Measurements from ENCODE around the gene MED27.

The MED27 gene

GRCh38 chr9:131980267-131981016, 99.2 kb downstream of the MED27 start:
- Mint-ChIP-seq H3K27ac (no peak overlapping the region), H3K4me1 (peaks cover 35% of the 10 kb centered on the region), H3K36me3 (ENCODE audit: low read depth) (no peaks in the 10 kb centered on the region), H3K9me3 (no peaks in the 10 kb centered on the region), H3K4me3 (no peak overlapping the region), H3K27me3 (ENCODE audit: low read depth, poor library complexity) (peaks cover 3% of the 10 kb centered on the region)
- no peak for DNase-seq
- TF ChIP-seq, protein P1, sequence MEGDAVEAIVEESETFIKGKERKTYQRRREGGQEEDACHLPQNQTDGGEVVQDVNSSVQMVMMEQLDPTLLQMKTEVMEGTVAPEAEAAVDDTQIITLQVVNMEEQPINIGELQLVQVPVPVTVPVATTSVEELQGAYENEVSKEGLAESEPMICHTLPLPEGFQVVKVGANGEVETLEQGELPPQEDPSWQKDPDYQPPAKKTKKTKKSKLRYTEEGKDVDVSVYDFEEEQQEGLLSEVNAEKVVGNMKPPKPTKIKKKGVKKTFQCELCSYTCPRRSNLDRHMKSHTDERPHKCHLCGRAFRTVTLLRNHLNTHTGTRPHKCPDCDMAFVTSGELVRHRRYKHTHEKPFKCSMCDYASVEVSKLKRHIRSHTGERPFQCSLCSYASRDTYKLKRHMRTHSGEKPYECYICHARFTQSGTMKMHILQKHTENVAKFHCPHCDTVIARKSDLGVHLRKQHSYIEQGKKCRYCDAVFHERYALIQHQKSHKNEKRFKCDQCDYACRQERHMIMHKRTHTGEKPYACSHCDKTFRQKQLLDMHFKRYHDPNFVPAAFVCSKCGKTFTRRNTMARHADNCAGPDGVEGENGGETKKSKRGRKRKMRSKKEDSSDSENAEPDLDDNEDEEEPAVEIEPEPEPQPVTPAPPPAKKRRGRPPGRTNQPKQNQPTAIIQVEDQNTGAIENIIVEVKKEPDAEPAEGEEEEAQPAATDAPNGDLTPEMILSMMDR (IDR thresholded peaks at IDR 0.05), result no peak

GRCh38 chr9:131977109-131977838, 102.4 kb downstream of the MED27 start:
- H3K4me1 Mint-ChIP-seq, result peaks cover 34% of the 10 kb centered on the region
- DNase-seq, result no peak
- H3K27ac Mint-ChIP-seq, result no peak overlapping the region
- TF ChIP-seq, protein P1 (IDR thresholded peaks at IDR 0.05), result no peak
- no peak overlapping the region for H3K4me3 Mint-ChIP-seq
- peaks cover 10% of the 10 kb centered on the region for H3K9me3 Mint-ChIP-seq
- peaks cover 24% of the 10 kb centered on the region for H3K36me3 Mint-ChIP-seq (ENCODE audit: low read depth)
- peaks cover 5% of the 10 kb centered on the region for H3K27me3 Mint-ChIP-seq (ENCODE audit: low read depth, poor library complexity)

- no peak for DNase-seq
- TF ChIP-seq, protein P1 (IDR thresholded peaks at IDR 0.05), result no peak
- Mint-ChIP-seq H3K27ac (peak overlapping the region; percentile 5), H3K4me1 (peaks cover 26% of the 10 kb centered on the region), H3K27me3 (ENCODE audit: low read depth, poor library complexity) (peaks cover 4% of the 10 kb centered on the region), H3K36me3 (ENCODE audit: low read depth) (peaks cover 32% of the 10 kb centered on the region), H3K9me3 (peaks cover 19% of the 10 kb centered on the region), H3K4me3 (no peak overlapping the region)
These were observed 103.2 kb downstream of the MED27 start for GRCh38 chr9:131976157-131977108.

DNA sequence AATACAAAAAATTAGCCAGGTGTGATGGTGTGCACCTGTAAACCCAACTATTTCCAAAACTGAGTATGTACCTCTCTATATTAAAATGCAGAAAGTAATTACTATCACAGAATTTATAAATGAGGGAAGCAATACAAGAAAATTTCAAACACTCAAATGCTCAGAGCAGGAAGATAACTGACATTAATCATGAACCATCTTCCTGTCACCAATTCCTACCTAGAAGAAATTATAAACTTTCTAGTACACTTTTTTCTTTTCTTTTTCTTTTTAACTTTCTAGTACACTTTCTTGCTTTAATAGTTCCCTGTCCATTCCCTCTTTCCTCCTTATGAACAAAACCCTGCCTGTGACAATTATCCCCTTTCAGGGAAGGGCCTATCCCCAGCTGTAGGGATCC, 106.8 kb downstream of the MED27 start:
- Mint-ChIP-seq H3K4me1 (peaks cover 20% of the 10 kb centered on the region), H3K36me3 (ENCODE audit: low read depth) (peaks cover 44% of the 10 kb centered on the region), H3K4me3 (no peak overlapping the region), H3K9me3 (peaks cover 32% of the 10 kb centered on the region), H3K27ac (no peak overlapping the region), H3K27me3 (ENCODE audit: low read depth, poor library complexity) (peaks cover 4% of the 10 kb centered on the region)
- TF ChIP-seq, protein P1 (IDR thresholded peaks at IDR 0.05), result no peak
- DNase-seq, result no peak

DNA sequence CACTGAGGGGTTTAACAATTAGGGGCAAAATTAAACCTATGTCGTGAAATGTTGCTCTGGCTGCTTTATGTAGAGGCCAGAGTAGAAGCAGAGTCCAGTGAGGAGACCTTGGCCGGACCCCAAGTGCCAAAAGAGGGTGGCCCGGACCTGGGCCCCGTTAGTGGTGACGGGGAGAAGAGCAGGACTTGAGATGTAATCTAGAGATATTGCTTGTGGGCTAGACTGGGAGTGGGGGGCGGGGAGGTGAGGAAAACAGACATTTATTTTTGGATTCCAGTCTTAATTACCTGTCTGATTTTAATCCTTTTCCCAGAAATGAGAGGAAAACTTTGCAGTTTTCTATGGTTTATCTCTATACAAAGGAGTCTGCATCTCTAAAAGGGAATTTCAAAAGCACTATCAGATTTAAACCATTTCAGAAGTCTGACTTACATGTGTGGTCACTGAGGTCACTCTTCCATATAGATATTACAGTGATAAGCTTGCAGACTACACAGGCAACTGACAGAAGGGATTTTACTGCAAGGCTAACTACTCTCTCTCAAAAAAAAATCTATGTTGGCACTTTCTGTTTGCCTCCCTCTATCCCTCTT, 108.1 kb downstream of the MED27 start:
- no peak overlapping the region for H3K27ac Mint-ChIP-seq
- H3K36me3 Mint-ChIP-seq (ENCODE audit: low read depth), result peaks cover 44% of the 10 kb centered on the region
- H3K4me1 Mint-ChIP-seq, result peaks cover 10% of the 10 kb centered on the region
- H3K9me3 Mint-ChIP-seq, result peaks cover 32% of the 10 kb centered on the region
- H3K27me3 Mint-ChIP-seq (ENCODE audit: low read depth, poor library complexity), result peaks cover 4% of the 10 kb centered on the region
- TF ChIP-seq, protein P1 (IDR thresholded peaks at IDR 0.05), result no peak
- H3K4me3 Mint-ChIP-seq, result no peak overlapping the region
- DNase-seq, result no peak
